Measurements from ENCODE around the gene NAPG. TPM values are rescaled to one million over a fixed set of nuclear protein-coding genes. Genes with fewer than 3 reads are reported as not detected.
A peak's percentile ranks its signal among the peaks of the same experiment; 100 is the strongest.

Gene NAPG
- polyA plus RNA-seq, 3 donors from 2014 or later: 14.4 to 18.4 (median 14.6) TPM

- Mint-ChIP-seq H3K9me3 (peaks cover 0 to 2% (median 0%) of the 10 kb centered on the region in 6 donors), H3K36me3 (no peaks in the 10 kb centered on the region), H3K27me3 (ENCODE audit: low read depth in 3 of 3) (peaks cover 8 to 23% (median 9%) of the 10 kb centered on the region in 3 donors), H3K27ac (no peak overlapping the region), H3K4me1 (peaks cover 9 to 11% of the 10 kb centered on the region in 2 donors), H3K4me3 (no peak overlapping the region)
- DNase-seq: peak; percentile 8 to 20 (median 11)
Observed at GRCh38 chr18:10519999-10520935, 5.6 kb upstream of the NAPG start.

DNA sequence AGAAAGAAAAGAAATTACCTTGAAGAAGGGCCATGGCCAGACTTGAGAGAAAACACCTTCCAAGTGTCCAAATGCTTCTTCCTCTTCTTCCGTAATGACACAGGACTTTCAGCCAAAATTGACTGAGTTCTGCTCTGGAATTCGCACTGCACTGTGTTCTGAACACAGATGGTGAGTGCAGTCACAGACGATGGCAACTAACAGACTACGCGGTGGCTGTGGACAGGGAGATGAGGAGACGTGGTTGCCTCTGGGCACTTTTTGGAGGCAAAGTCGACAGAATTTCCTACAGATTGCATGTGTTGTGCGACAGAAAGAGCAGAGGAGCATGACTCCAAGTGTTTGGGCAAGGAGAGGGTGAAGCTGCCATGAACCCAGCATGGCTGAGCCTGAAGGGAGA, 4.3 kb upstream of the NAPG start:
- H3K36me3 Mint-ChIP-seq: no peaks in the 10 kb centered on the region
- H3K4me3 Mint-ChIP-seq: no peak overlapping the region
- H3K4me1 Mint-ChIP-seq: peaks cover 19 to 20% of the 10 kb centered on the region in 2 donors
- DNase-seq: no peak
- peaks cover 13 to 25% (median 15%) of the 10 kb centered on the region in 3 donors for H3K27me3 Mint-ChIP-seq (ENCODE audit: low read depth in 3 of 3)
- H3K27ac Mint-ChIP-seq: no peak overlapping the region
- peaks cover 0 to 2% (median 0%) of the 10 kb centered on the region in 6 donors for H3K9me3 Mint-ChIP-seq

- H3K27ac Mint-ChIP-seq: no peak overlapping the region
- DNase-seq: no peak
- H3K4me3 Mint-ChIP-seq: no peak overlapping the region
- H3K9me3 Mint-ChIP-seq: peaks cover 0 to under 1% (median 0%) of the 10 kb centered on the region in 6 donors
- peaks cover 13 to 25% (median 14%) of the 10 kb centered on the region in 3 donors for H3K27me3 Mint-ChIP-seq (ENCODE audit: low read depth in 3 of 3)
- peaks cover 29 to 30% of the 10 kb centered on the region in 2 donors for H3K4me1 Mint-ChIP-seq
- H3K36me3 Mint-ChIP-seq: no peaks in the 10 kb centered on the region
Observed at GRCh38 chr18:10522574-10522973, 3.3 kb upstream of the NAPG start.

- H3K27ac Mint-ChIP-seq: no peak overlapping the region
- H3K4me3 Mint-ChIP-seq: no peak overlapping the region
- H3K9me3 Mint-ChIP-seq: no peaks in the 10 kb centered on the region
- no peaks in the 10 kb centered on the region for H3K36me3 Mint-ChIP-seq
- no peak for DNase-seq
- peaks cover 6 to 22% (median 14%) of the 10 kb centered on the region in 3 donors for H3K27me3 Mint-ChIP-seq (ENCODE audit: low read depth in 3 of 3)
- peaks cover 36 to 40% of the 10 kb centered on the region in 2 donors for H3K4me1 Mint-ChIP-seq
Observed at GRCh38 chr18:10523544-10523943, 2.3 kb upstream of the NAPG start.

- Mint-ChIP-seq H3K4me1 (peaks cover 42 to 49% of the 10 kb centered on the region in 2 donors), H3K27ac (peak overlapping the region; percentile 58 to 98 (median 97)), H3K4me3 (peak overlapping the region; percentile 96 to 98 (median 98)), H3K27me3 (ENCODE audit: low read depth in 3 of 3) (peaks cover 6 to 15% (median 11%) of the 10 kb centered on the region in 3 donors), H3K9me3 (no peaks in the 10 kb centered on the region), H3K36me3 (no peaks in the 10 kb centered on the region)
- no peak for DNase-seq
Observed at GRCh38 chr18:10524507-10525370, 1.1 kb upstream of the NAPG start.

- peak overlapping the region; percentile 95 to 98 (median 97) for H3K27ac Mint-ChIP-seq
- H3K4me3 Mint-ChIP-seq: peak overlapping the region; percentile 96 to 98 (median 98)
- no peaks in the 10 kb centered on the region for H3K36me3 Mint-ChIP-seq
- H3K4me1 Mint-ChIP-seq: peaks cover 47 to 55% of the 10 kb centered on the region in 2 donors
- H3K27me3 Mint-ChIP-seq (ENCODE audit: low read depth in 3 of 3): peaks cover 6 to 15% (median 11%) of the 10 kb centered on the region in 3 donors
- no peaks in the 10 kb centered on the region for H3K9me3 Mint-ChIP-seq
- DNase-seq: no peak
Observed at GRCh38 chr18:10525371-10525691, 496 bp upstream of the NAPG start.

- H3K36me3 Mint-ChIP-seq: no peaks in the 10 kb centered on the region
- peak overlapping the region; percentile 86 to 95 (median 91) for H3K27ac Mint-ChIP-seq
- H3K27me3 Mint-ChIP-seq (ENCODE audit: low read depth in 3 of 3): peaks cover 5 to 12% (median 11%) of the 10 kb centered on the region in 3 donors
- no peaks in the 10 kb centered on the region for H3K9me3 Mint-ChIP-seq
- H3K4me3 Mint-ChIP-seq: peak overlapping the region; percentile 96 to 98 (median 98)
- no peak for DNase-seq
- H3K4me1 Mint-ChIP-seq: peaks cover 54 to 62% of the 10 kb centered on the region in 2 donors
Observed at GRCh38 chr18:10526561-10526949, 728 bp downstream of the NAPG start.

DNA sequence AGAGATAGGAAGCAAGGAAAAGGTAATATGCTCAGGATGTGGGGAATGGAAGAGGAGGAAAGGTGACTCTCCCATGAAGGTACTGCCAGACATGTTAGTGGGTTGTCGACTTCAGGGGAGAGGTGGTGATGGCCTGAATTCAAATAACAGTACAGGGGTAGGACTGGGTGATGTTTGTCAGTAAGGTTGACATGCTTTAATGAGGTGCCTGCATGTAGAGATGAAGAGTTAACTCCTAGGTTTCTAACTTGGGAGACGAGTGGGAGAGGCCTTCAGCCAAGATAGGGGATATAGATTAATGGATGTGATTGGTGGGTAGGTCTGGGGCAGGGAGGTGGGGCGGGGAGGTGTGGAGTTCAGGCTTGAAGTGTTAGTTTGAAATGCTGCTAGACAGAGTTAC, 2.6 kb downstream of the NAPG start:
- Mint-ChIP-seq H3K4me3 (peak overlapping the region in 3 of 5 donors; percentile 3 to 42 (median 41)), H3K9me3 (no peaks in the 10 kb centered on the region), H3K27ac (peak overlapping the region in 5 of 6 donors; percentile 7 to 65 (median 55)), H3K4me1 (peaks cover 54 to 68% of the 10 kb centered on the region in 2 donors), H3K27me3 (ENCODE audit: low read depth in 3 of 3) (peaks cover 4 to 12% (median 10%) of the 10 kb centered on the region in 3 donors), H3K36me3 (peaks cover 0 to 3% (median 0%) of the 10 kb centered on the region in 3 donors)
- DNase-seq: no peak

GRCh38 chr18:10530002-10530401, 4.2 kb downstream of the NAPG start:
- Mint-ChIP-seq H3K4me3 (peak overlapping the region in 1 of 5 donors; percentile 7), H3K27ac (peak overlapping the region in 3 of 6 donors; percentile 2 to 25 (median 7)), H3K36me3 (peaks cover 0 to 9% (median 0%) of the 10 kb centered on the region in 3 donors), H3K27me3 (ENCODE audit: low read depth in 3 of 3) (peaks cover 4 to 11% (median 10%) of the 10 kb centered on the region in 3 donors), H3K9me3 (no peaks in the 10 kb centered on the region), H3K4me1 (peaks cover 48 to 60% of the 10 kb centered on the region in 2 donors)
- no peak for DNase-seq

DNA sequence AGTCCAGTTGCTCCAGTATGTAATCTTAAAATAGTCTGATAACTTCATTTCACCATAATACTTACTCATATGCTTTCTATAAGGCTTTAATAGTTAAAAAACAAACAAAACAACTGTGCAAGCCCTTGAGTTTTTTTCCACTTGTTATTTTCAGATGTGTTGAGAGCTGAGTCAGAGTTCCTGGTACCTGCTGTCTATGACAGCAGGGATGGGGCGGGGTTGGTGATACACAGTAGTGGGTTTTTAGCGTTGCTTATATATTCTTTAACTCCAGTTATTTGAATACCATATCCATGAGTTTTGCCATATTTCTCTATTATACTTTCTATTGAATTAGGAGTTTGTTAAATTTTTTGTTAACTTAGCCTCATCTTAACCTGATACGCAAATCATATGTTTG, 5.0 kb downstream of the NAPG start:
- Mint-ChIP-seq H3K4me3 (no peak overlapping the region), H3K27ac (peak overlapping the region in 2 of 6 donors; percentile 2 to 7), H3K36me3 (peaks cover 0 to 9% (median 0%) of the 10 kb centered on the region in 3 donors), H3K27me3 (ENCODE audit: low read depth in 3 of 3) (peaks cover 1 to 6% (median 5%) of the 10 kb centered on the region in 3 donors), H3K4me1 (peaks cover 39 to 51% of the 10 kb centered on the region in 2 donors), H3K9me3 (no peaks in the 10 kb centered on the region)
- no peak for DNase-seq

DNA sequence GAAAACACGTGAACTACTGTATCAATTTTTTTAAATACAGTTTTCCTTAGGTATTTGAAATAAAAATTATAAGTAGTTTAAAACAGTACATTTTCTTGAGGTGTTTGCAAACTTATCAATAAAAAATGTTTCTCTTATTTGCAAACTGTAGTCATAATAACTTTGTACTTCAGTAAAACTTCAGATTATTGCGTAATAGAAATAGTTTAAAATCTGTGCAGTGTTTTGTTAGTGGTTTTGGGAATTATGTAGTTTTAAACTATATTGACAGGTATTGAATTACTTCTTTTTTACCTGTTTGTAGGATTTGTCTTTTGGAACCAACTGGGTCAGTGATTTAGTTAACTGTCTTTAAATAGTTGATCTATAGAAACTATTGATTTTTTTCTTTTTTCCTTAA, 7.3 kb downstream of the NAPG start:
- H3K4me3 Mint-ChIP-seq: no peak overlapping the region
- peaks cover 25 to 47% of the 10 kb centered on the region in 2 donors for H3K4me1 Mint-ChIP-seq
- no peaks in the 10 kb centered on the region for H3K9me3 Mint-ChIP-seq
- peaks cover 0 to 2% (median 0%) of the 10 kb centered on the region in 3 donors for H3K27me3 Mint-ChIP-seq (ENCODE audit: low read depth in 3 of 3)
- H3K36me3 Mint-ChIP-seq: peaks cover 3 to 12% (median 5%) of the 10 kb centered on the region in 3 donors
- no peak overlapping the region for H3K27ac Mint-ChIP-seq
- DNase-seq: no peak

DNA sequence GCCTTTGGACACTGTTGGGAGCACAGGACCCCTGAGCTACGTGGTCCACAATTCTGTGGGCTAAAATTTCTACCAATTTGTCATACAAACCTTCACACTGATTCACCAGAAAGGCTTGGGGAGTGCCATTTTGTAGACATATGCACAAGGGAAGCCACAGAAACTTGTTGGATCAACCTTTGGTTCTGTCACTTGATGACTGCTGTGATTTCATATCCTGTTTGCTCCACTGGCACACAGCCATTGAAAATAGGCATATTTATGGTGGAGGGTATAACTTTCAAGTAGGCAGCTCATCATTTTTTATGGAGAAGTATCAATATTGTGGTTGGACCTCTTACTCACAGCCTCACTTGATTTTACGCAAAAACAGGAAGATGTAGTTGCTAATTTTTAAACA, 10.5 kb downstream of the NAPG start:
- peaks cover 22 to 35% (median 32%) of the 10 kb centered on the region in 3 donors for H3K36me3 Mint-ChIP-seq
- no peak overlapping the region for H3K4me3 Mint-ChIP-seq
- no peak for DNase-seq
- H3K27ac Mint-ChIP-seq: no peak overlapping the region
- H3K9me3 Mint-ChIP-seq: no peaks in the 10 kb centered on the region
- peaks cover 3 to 23% of the 10 kb centered on the region in 2 donors for H3K4me1 Mint-ChIP-seq
- H3K27me3 Mint-ChIP-seq (ENCODE audit: low read depth in 3 of 3): peaks cover 0 to 3% (median 0%) of the 10 kb centered on the region in 3 donors

GRCh38 chr18:10537765-10538164, 11.9 kb downstream of the NAPG start:
- Mint-ChIP-seq H3K4me1 (peaks cover 3 to 17% of the 10 kb centered on the region in 2 donors), H3K36me3 (peaks cover 33 to 45% (median 37%) of the 10 kb centered on the region in 3 donors), H3K27ac (no peak overlapping the region), H3K27me3 (ENCODE audit: low read depth in 3 of 3) (peaks cover 0 to 3% (median 0%) of the 10 kb centered on the region in 3 donors), H3K4me3 (no peak overlapping the region), H3K9me3 (no peaks in the 10 kb centered on the region)
- DNase-seq: no peak
